ENCODE measurements around the gene MAPK7.

- TF ChIP-seq CTCF (IDR thresholded peaks at IDR 0.05; ENCODE audit: insufficient read depth, low read length, poor library complexity, severe bottlenecking) (no peak), EZH2phosphoT487 (conservative IDR thresholded peaks at IDR 0.05; ENCODE audit: low read length) (no peak)
These were observed 30.8 kb downstream of the MAPK7 start for GRCh38 chr17:19409066-19409465.

Data from SU-DHL-6 (cell line).